H1 (cell line): ENCODE measurements around the gene KCNIP3. TPM values are rescaled to one million over a fixed set of nuclear protein-coding genes. Genes with fewer than 3 reads are reported as not detected.

Experiments used
- CTCF ChIA-PET: fragments of 300-600 bp; sonication (Branson Sonifier 250); formaldehyde crosslinking; loops from one replicate; lab custom pipeline; 2021; ENCODE audit not compliant: partially characterized antibody; lab: Charles Lee
- POLR2A ChIA-PET: fragments of 300-600 bp; sonication (Branson Sonifier 250); formaldehyde crosslinking; loops from one replicate; lab custom pipeline; 2021; ENCODE audit warnings: inconsistent platforms; ENCODE audit not compliant: partially characterized antibody; lab: Charles Lee
- DNase-seq, 2 experiments: peaks; one replicate each; pipeline versions ENCODE4 v3.0.0 to v3.0.0-alpha.2; 2010 to 2022; ENCODE audit warnings: low spot score in 2 of 2, low read depth in 1 of 2, mixed read lengths in 1 of 2
- FAIRE-seq: peaks from 2 replicates; lab custom pipeline; 2011; peaks lifted over from hg19 to GRCh38; lab: Jason Lieb, UNC
- H2AFZ ChIP-seq: 2 replicates; pipeline ENCODE4 v1.8.1; 2012; ENCODE audit warnings: low read length, inconsistent platforms
- H2AK5ac ChIP-seq: 2 replicates; pipeline ENCODE4 v1.6.1; 2013; ENCODE audit warnings: low read depth, low read length
- H2BK120ac ChIP-seq: replicated peaks from 2 replicates; pipeline ENCODE3; 2013; ENCODE audit warnings: low read depth, low read length, inconsistent platforms
- H2BK12ac ChIP-seq: 2 replicates; pipeline ENCODE4 v1.6.1; 2013; ENCODE audit warnings: low read depth, low read length
- H2BK15ac ChIP-seq: 2 replicates; pipeline ENCODE4 v1.6.1; 2013; ENCODE audit warnings: low read length
- H2BK20ac ChIP-seq: 2 replicates; pipeline ENCODE4 v1.6.1; 2013; ENCODE audit warnings: low read length
- H2BK5ac ChIP-seq: 2 replicates; pipeline ENCODE4 v1.6.1; 2013; ENCODE audit warnings: low read depth, low read length
- H3K14ac ChIP-seq: 2 replicates; pipeline ENCODE4 v1.6.1; 2013; ENCODE audit warnings: inconsistent platforms; ENCODE audit not compliant: insufficient read length
- H3K18ac ChIP-seq: 2 replicates; pipeline ENCODE4 v1.6.1; 2013; ENCODE audit warnings: low read length; ENCODE audit errors: extremely low read depth
- H3K23ac ChIP-seq: 2 replicates; pipeline ENCODE4 v1.6.1; 2013; ENCODE audit warnings: inconsistent platforms; ENCODE audit not compliant: insufficient read length
- H3K23me2 ChIP-seq: 2 replicates; pipeline ENCODE4 v1.6.1; 2013; ENCODE audit warnings: low read depth, low read length
- H3K27ac ChIP-seq: 2 replicates; pipeline ENCODE4 v1.6.1; 2011; ENCODE audit warnings: low read depth, low read length, inconsistent platforms
- H3K27me3 ChIP-seq, 4 experiments: replicated peaks in 1 of 4; 1 replicate in 1 of 4; 2 replicates in 3 of 4; pipeline versions ENCODE4 v1.6.1 to v1.8.1; 2011 to 2013; ENCODE audit warnings: low read length in 3 of 4, mild to moderate bottlenecking in 3 of 4, inconsistent platforms in 2 of 4, mixed read lengths in 2 of 4, moderate library complexity in 1 of 4; ENCODE audit not compliant: control insufficient read depth in 3 of 4, insufficient read depth in 3 of 4; ENCODE audit errors: extremely low read depth in 1 of 4
- H3K36me3 ChIP-seq, 4 experiments: 2 replicates each; pipeline versions ENCODE4 v1.6.1 to v1.8.1; 2011 to 2013; ENCODE audit warnings: mild to moderate bottlenecking in 4 of 4, low read length in 3 of 4, moderate library complexity in 2 of 4, control low read depth in 1 of 4, inconsistent platforms in 1 of 4; ENCODE audit not compliant: insufficient read depth in 4 of 4, control insufficient read depth in 2 of 4
- H3K4ac ChIP-seq: replicated peaks from 2 replicates; pipeline ENCODE3; 2013; ENCODE audit warnings: low read length, low read depth, mixed read lengths, inconsistent platforms; ENCODE audit not compliant: insufficient read length
- H3K4me1 ChIP-seq, 4 experiments: replicated peaks in 1 of 4; 1 replicate in 1 of 4; 2 replicates in 3 of 4; pipeline versions ENCODE4 v1.6.1 to v1.8.1; 2011 to 2013; ENCODE audit warnings: low read length in 3 of 4, inconsistent platforms in 2 of 4, mixed read lengths in 1 of 4; ENCODE audit not compliant: insufficient read depth in 4 of 4, control insufficient read depth in 3 of 4
- H3K4me2 ChIP-seq, 2 experiments: 2 replicates each; pipeline versions ENCODE4 v1.6.1 to v1.8.1; 2011 to 2013; ENCODE audit warnings: low read depth in 2 of 2, low read length in 2 of 2, control low read depth in 1 of 2, inconsistent platforms in 1 of 2, mild to moderate bottlenecking in 1 of 2; ENCODE audit not compliant: insufficient read depth in 1 of 2
- H3K4me3 ChIP-seq, 4 experiments: fragments of 200-600, 300-600 bp in 1 of 4; sonication (generic), shearing (Covaris generic), sonication (Bioruptor Twin) in 1 of 4; 2 replicates each; pipeline versions ENCODE4 v1.5.1 to v1.8.1; 2011 to 2016; ENCODE audit warnings: low read length in 4 of 4, low read depth in 3 of 4, control low read depth in 2 of 4, inconsistent platforms in 2 of 4, mild to moderate bottlenecking in 2 of 4, mixed read lengths in 1 of 4, moderate library complexity in 1 of 4; ENCODE audit not compliant: insufficient read depth in 2 of 4; ENCODE audit errors: extremely low read depth in 1 of 4
- H3K56ac ChIP-seq: replicated peaks from 2 replicates; pipeline ENCODE3; 2013; ENCODE audit warnings: low read depth, mild to moderate bottlenecking, mixed read lengths, low read length, inconsistent platforms; ENCODE audit not compliant: insufficient read length
- H3K79me1 ChIP-seq: 2 replicates; pipeline ENCODE4 v1.6.1; 2013; ENCODE audit warnings: low read depth, low read length, control low read depth
- H3K79me2 ChIP-seq, 2 experiments: 2 replicates each; pipeline versions ENCODE4 v1.6.1 to v1.8.1; 2012 to 2013; ENCODE audit warnings: low read length in 2 of 2, mild to moderate bottlenecking in 2 of 2, inconsistent platforms in 1 of 2; ENCODE audit not compliant: insufficient read depth in 2 of 2, control insufficient read depth in 1 of 2
- H3K9ac ChIP-seq, 4 experiments: replicated peaks in 1 of 4; 1 replicate in 1 of 4; 2 replicates in 3 of 4; pipeline versions ENCODE4 v1.6.1 to v1.8.1; 2011 to 2013; ENCODE audit warnings: low read depth in 3 of 4, low read length in 3 of 4, control low read depth in 2 of 4, mild to moderate bottlenecking in 2 of 4, moderate library complexity in 2 of 4, inconsistent platforms in 1 of 4; ENCODE audit errors: extremely low read depth in 1 of 4
- H3K9me3 ChIP-seq, 2 experiments: 2 replicates each; pipeline versions ENCODE4 v1.6.1 to v1.8.1; 2012 to 2013; ENCODE audit warnings: mild to moderate bottlenecking in 2 of 2, moderate library complexity in 2 of 2, control low read depth in 1 of 2, inconsistent platforms in 1 of 2, low read depth in 1 of 2, low read length in 1 of 2, mixed read lengths in 1 of 2; ENCODE audit not compliant: insufficient read depth in 2 of 2
- H4K20me1 ChIP-seq, 2 experiments: replicated peaks in 1 of 2; 2 replicates each; pipeline versions ENCODE3 to v1.8.1; 2011 to 2013; ENCODE audit warnings: inconsistent platforms in 2 of 2, low read length in 2 of 2, mild to moderate bottlenecking in 1 of 2; ENCODE audit not compliant: insufficient read depth in 2 of 2, control insufficient read depth in 1 of 2
- H4K5ac ChIP-seq: 2 replicates; pipeline ENCODE4 v1.6.1; 2013; ENCODE audit warnings: low read length, low read depth, mixed read lengths, inconsistent platforms; ENCODE audit not compliant: insufficient read length
- H4K8ac ChIP-seq: 2 replicates; pipeline ENCODE4 v1.8.0; 2013; ENCODE audit warnings: mild to moderate bottlenecking, moderate library complexity, low read length, inconsistent platforms; ENCODE audit not compliant: insufficient read depth; ENCODE audit errors: extremely low read depth
- H4K91ac ChIP-seq: replicated peaks from 2 replicates; pipeline ENCODE3; 2013; ENCODE audit warnings: low read length, mixed read lengths, inconsistent platforms; ENCODE audit not compliant: insufficient read length
- CHD2 ChIP-seq: IDR thresholded peaks from 2 replicates; pipeline ENCODE4 v1.6.1; 2012; ENCODE audit warnings: low read length, improper control_type of control experiment
- EP300 ChIP-seq, 2 experiments: IDR thresholded peaks; 1 replicate in 1 of 2; 2 replicates in 1 of 2; pipeline ENCODE4 v1.6.1; 2011 to 2012; ENCODE audit warnings: low read depth in 2 of 2, low read length in 2 of 2, mild to moderate bottlenecking in 2 of 2, borderline replicate concordance in 1 of 2, inconsistent platforms in 1 of 2, moderate library complexity in 1 of 2
- GABPA ChIP-seq: IDR thresholded peaks from 2 replicates; pipeline ENCODE4 v1.6.1; 2011; ENCODE audit warnings: mild to moderate bottlenecking, low read length, moderate library complexity, borderline replicate concordance; ENCODE audit not compliant: insufficient read depth
- JUN ChIP-seq: IDR thresholded peaks from 2 replicates; pipeline ENCODE4 v1.6.1; 2011; ENCODE audit warnings: low read depth, mild to moderate bottlenecking, improper control_type of control experiment, low read length
- TAF1 ChIP-seq: IDR thresholded peaks from 2 replicates; pipeline ENCODE4 v1.6.1; 2011; ENCODE audit warnings: mild to moderate bottlenecking, low read depth, low read length
- ZNF274 ChIP-seq: IDR thresholded peaks from 2 replicates; pipeline ENCODE4 v1.7.0; 2012; ENCODE audit warnings: low read length, borderline replicate concordance; ENCODE audit errors: extremely low read depth
- WGBS, 2 experiments: shearing (Covaris generic) in 1 of 2; methylation state at CpG; one replicate each; pipeline versions ENCODE4 v1.1.6 to v1.1.7; 2013 to 2015; ENCODE audit warnings: low lambda C conversion rate in 2 of 2, mixed read lengths in 2 of 2, inconsistent platforms in 1 of 2, low coverage in 1 of 2, missing lambda C conversion rate in 1 of 2; ENCODE audit not compliant: insufficient replicate concordance in 2 of 2, insufficient coverage in 1 of 2, insufficient read length in 1 of 2; ENCODE audit errors: extremely low coverage in 1 of 2, missing lambda C conversion rate in 1 of 2; 5-methylcytosine and 5-hydroxymethylcytosine counted together
- polyA plus RNA-seq, 7 experiments: library from polyadenylated mRNA; depleted of rRNA in 3 of 7; stranded (reverse) in 5 of 7; unstranded in 2 of 7; fragments of >200 nt in 5 of 7; fragments of 200-250 nt in 2 of 7; gene quantifications; 1 replicate in 5 of 7; 2 replicates in 1 of 7; 4 replicates in 1 of 7; pipeline versions ENCODE4 v1.2.1 to v1.2.3, GENCODE V29; 2011 to 2013; ENCODE audit warnings: missing spikeins in 2 of 7, mixed read lengths in 2 of 7
- total RNA-seq: library from RNA; stranded (reverse); fragmentation: NEBNext Ultra II Directional; extraction: Animal tissue kit (Norgen Biotek cat#: 25700); gene quantifications from 2 replicates; pipeline ENCODE4 v1.2.1, GENCODE V29; 2021

The KCNIP3 gene
- total and polyA plus RNA-seq, 2 of the 8 experiments (the other 6 are each of a cell fraction or from before 2014, with no cell fraction given) = 0.33 to 1.9 TPM

DNA sequence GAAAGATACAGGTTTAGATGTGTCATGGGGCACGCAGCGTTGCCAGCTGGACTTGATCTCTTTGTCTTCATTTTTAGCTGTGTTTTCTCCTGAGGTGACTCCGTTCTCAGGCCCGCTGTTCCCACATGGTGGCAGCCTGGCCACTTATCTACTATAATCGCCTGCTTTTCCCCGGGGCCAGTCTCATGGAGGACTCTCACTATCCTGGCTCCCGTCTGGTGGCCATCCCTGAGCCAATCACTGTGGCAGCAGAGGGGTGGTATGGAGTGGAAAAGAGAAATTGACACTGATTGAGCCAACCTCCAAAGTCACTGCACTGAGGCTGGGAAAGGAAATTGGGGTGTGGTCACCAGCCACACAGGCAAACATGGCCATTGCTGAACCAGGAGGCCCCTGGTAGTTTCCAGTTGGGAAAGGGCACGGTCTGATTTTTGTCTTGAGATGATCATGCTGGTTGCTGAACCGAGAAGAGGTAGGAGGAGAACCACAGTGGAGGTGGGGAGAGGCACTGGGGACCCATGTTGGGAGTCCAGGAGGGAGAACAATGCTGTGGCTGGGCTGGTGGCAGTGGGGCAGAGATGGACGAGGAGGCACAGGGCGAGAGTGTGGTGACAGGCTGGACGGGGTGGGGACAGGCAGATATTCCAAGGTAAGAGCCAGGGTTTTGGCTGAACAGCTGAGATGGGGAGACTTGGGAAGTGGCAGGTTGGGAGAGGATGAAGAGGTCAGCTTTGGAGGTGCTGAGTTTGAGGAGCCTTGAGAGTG is 45.6 kb downstream of the KCNIP3 start:
- Histone ChIP-seq H4K91ac (no peak overlapping the region), H3K79me1 (no peaks in the 10 kb centered on the region), H2BK120ac (no peak overlapping the region), H3K18ac (no peak overlapping the region), H3K23me2 (peaks cover 5% of the 10 kb centered on the region; the same call in 1 of the 2 replicates), H2BK20ac (no peak overlapping the region), H2BK5ac (no peak overlapping the region), H2BK12ac (no peak overlapping the region), H2BK15ac (no peak overlapping the region)
- POLR2A ChIA-PET = no interaction called here
- DNase-seq = no peak
- TF ChIP-seq JUN (no peak), ZNF274 (no peak), GABPA (no peak), CHD2 (no peak), TAF1 (no peak), EP300 (IDR thresholded peaks at IDR 0.05; ENCODE audit: borderline replicate concordance in 1 of 2, low read depth in 2 of 2, low read length in 2 of 2) (no peak)
- TF ChIP-seq, all 59 proteins: peak for 0
- no peak overlapping the region for H4K8ac ChIP-seq
- H3K36me3 ChIP-seq = no peaks in the 10 kb centered on the region; a peak in 1 of 8 replicates
- H3K14ac ChIP-seq = no peak overlapping the region
- H3K4me3 ChIP-seq = no peak overlapping the region
- H2AFZ ChIP-seq = no peak overlapping the region
- H4K5ac ChIP-seq = no peak overlapping the region
- peaks cover 0 to 4% of the 10 kb centered on the region in 2 experiments for H4K20me1 ChIP-seq
- WGBS, 2 experiments = 82% methylated on average over 12 of the region's 12 CpGs; no CpG with 5 or more reads in 1 of the 2 experiments
- H3K23ac ChIP-seq = no peak overlapping the region
- no peak overlapping the region for H3K56ac ChIP-seq
- H3K4me1 ChIP-seq = peaks cover 0 to 2% (median 0%) of the 10 kb centered on the region in 4 experiments; a peak in 2 of 7 replicates
- H3K27ac ChIP-seq = no peak overlapping the region
- no peak overlapping the region for H3K4me2 ChIP-seq
- no peak overlapping the region for H3K4ac ChIP-seq
- H3K79me2 ChIP-seq = no peaks in the 10 kb centered on the region
- no peak for FAIRE-seq
- H3K9ac ChIP-seq = no peak overlapping the region
- peaks cover 38 to 52% of the 10 kb centered on the region in 2 experiments for H3K9me3 ChIP-seq
- CTCF ChIA-PET = no interaction called here
- no peak overlapping the region for H2AK5ac ChIP-seq
- H3K27me3 ChIP-seq = peaks cover 28 to 43% (median 35%) of the 10 kb centered on the region in 4 experiments
